SH-SY5Y (cell line): ENCODE data around the gene RELN.

ENCODE experiments used
- GATA2 ChIP-seq: IDR thresholded peaks from 2 replicates; pipeline ENCODE4 v1.6.1; 2011; ENCODE audit warnings: mild to moderate bottlenecking, low read depth, low read length
- GATA3 ChIP-seq: IDR thresholded peaks from 2 replicates; pipeline ENCODE4 v1.6.1; 2011; ENCODE audit warnings: low read depth, mild to moderate bottlenecking, low read length, moderate library complexity

Gene RELN

DNA sequence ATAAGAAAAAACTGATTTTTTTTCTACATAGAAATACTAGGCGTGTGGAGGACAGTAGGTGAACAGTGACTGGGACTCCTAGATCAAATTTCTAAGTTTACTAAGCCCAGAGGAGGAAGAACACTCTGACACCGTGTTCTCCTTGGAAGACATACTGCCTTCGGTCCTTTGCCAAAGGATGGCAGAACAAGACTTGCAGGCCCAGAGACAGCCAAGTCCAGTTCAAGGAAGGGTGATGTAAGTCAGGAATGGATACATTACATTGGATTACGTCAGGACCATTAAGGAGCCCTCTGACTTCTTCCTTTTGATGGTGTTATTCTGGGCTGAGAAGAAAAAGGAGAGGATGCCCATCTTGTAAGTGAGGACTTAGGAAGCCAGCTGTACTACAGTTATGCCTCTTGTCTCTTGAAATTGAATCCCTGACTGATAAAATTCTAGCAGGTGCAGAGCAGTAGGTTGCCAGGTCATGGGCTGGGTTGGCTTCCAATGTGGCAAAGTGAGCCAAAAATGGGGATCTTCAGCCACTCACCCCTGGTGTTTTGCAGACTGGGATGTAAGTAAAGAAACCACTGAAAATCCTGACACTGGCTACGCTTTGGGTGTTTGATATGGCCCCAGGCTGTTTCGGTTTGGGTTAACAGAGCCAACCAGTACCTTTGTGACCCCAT lies 45.1 kb downstream of the RELN start:
- TF ChIP-seq GATA2, result no peak
- TF ChIP-seq GATA3, result no peak

DNA sequence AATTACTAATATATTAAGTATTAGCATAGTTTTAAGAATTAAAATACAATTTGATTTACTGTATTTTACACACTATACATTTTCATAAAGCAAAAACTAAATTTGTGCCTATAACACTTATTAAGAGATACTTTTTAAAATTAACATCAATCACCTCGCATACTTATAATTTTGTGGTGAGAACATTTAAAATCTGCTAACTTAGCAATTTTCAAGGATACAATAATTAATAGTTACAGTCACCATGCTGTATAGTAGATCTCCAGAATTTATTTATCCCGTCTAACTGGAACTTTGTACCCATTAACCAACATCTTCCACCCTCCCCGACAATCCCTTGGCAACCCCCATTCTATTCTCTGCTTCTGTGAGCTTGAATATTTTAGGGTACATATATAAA lies 47.5 kb downstream of the RELN start:
- TF ChIP-seq GATA2 (no peak), GATA3 (no peak)

DNA sequence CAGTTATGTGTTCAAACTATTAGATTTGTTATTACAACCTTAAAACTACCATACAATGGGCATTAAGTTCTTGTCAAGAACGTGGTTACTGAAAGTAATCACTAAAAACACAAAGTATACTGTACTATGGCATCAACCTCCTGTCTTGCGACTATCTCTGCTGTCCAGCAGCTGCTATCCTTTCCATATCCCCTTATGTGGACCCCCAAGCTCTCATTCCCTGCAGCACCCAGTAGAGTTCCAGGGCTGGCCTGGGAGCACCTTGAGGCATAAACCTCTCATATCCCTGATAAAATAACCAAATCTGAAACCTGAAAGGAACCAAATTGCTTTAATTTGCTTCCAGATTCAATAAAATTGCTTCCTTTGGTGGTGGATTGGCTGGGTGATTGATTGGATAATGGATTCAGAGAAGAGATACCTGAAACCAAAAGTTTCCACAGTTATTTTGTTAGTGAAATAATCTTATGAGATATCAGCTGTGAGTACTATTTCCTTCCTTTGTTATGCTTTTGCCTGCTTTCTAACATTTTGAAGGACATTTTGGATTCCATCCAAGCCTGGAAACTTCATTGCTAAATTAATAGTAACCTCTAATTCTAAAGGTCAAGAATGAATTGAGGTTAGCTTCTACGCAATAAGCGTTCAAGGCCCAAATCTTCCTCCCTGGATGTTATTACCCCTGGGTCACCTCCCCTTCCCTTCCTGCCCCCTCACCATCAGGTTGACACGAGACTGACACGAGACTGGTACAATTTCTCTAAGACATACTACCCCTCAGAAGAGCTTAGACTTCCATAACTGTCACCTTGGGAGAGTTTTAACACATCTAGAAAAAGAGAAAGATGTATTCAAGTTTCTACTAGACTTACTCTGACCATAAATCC lies 48.8 kb downstream of the RELN start:
- TF ChIP-seq GATA3 (no peak), GATA2 (no peak)

DNA sequence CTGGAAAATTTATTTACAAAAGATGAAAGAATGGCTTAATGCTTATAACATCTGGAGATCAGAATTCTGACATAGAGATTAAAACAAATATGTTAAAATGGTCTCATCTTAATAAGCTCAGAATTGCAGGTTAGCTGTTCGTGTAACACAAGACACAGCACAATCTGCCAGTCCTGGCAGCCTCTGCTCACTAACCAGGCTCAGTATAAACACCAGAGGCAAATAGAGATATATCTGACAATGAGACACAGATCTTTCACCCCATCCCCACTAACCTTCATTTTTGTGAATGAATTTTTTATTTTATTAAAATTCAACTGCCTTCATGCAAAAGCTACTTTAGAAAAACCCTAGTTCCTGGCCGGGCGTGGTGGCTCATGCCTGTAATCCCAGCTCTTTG lies 51.8 kb downstream of the RELN start:
- TF ChIP-seq GATA3 (no peak), GATA2 (no peak)

DNA sequence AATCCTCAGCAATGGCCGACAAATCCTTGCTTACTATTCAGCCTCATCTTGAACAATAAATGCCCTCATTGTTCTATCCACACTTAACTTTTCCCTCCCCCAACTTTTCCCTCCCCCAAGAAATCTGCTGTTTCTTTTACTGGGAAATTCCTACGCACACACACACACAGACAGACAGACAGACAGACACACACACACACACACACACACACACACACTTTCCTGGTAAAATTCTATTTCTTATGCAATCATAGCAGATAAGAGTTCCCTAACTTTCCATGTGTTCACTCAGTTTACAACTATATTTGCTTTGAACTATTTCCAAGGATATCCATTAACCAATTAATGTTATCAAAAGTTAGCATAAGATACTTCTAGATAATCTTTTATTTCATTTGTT lies 52.9 kb downstream of the RELN start:
- TF ChIP-seq GATA3 (no peak), GATA2 (no peak)

DNA sequence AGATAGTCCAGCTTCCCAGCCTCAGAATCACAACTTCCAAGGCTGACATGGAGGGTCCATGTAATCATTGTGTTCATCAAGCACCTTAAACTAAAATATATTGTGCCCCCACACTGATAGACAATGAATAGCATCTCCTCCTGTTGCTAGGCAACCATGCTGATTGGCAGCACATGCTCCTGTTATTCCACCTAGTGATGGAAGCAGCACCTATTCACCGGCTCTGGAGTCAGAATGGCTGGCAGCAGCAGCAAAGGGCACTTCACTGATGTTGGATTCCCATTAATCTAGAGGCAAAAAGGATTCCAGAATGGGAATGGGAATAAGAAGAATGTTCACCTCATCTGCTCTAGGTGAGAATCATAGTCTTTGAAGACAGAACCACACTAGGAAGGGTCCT lies 55.0 kb downstream of the RELN start:
- TF ChIP-seq GATA3 (no peak), GATA2 (no peak)

DNA sequence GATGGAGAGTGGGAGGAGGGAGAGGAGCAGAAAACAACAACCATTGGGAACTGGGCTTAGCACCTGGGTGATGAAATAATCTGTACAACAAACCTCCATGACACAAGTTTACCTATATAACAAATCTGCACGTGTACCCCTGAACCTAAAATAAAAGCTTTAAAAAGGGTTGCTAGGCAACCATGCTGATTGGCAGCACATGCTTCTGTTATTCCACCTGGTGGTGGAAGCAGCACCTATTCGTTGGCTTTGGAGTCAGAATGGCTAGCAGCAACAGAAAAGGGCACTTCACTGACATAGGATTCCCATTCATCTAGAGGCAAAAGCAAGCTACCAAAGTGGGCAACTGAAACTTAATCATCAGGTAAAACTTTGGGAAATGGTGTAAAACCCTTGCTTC lies 57.1 kb downstream of the RELN start:
- no peak for TF ChIP-seq GATA3
- TF ChIP-seq GATA2, result no peak

DNA sequence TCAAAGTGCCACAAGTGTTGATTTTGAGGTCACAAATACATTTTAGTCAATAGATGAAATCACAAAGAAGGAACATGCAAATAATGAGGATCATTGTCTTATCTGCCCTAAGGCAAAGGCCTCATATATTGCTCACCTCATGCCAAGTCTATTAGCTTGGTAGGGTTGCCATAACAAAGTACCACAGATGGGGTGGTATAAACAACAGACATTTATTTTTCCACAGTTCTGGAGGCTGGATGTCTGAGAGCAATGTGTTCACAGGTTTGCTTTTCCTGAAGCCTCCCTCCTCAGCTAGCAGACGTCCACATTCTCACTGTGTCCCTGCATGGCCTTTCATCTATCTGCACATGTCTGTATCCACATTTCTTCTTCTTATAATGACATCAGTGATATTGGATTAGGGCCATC lies 59.6 kb downstream of the RELN start:
- TF ChIP-seq GATA3 (no peak), GATA2 (no peak)

DNA sequence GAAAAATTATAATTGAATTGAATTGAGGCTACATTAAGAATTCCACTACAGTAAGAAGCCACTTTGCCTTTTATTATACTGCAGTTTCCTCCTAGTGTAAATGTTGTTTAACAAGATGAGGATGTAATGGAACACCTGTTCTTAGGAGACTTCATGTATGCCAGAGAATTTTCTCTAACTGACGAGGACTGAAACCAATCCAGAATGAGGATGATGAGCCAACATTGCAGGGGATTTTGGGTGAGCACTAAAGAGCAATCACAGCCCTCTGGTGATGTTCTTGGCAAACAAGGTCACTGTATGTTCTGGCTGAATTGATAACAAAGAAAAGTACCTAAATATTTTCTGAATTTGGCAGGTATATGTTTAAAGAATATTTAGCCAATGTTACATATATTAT lies 60.9 kb downstream of the RELN start:
- TF ChIP-seq GATA2, result no peak
- TF ChIP-seq GATA3, result no peak

DNA sequence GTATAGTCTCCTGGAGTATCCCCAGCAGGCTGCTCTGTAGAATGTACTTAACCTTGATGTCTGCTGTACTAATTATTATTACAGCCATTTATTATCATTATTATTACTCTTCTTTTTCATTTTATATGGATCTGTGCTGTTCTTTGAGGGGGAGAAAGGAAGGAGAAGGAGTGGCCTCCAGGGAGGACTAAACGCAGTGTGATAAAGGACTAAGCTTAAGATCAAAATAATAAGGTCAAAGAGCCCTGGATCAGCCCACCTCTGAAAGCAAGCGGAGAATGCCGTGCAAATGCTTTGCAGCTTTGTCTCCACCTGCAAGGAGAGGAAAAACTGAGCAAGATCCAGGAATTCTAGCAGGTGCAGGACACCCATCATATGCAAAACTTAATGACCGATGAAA lies 65.3 kb downstream of the RELN start:
- TF ChIP-seq GATA2, result no peak
- no peak for TF ChIP-seq GATA3

DNA sequence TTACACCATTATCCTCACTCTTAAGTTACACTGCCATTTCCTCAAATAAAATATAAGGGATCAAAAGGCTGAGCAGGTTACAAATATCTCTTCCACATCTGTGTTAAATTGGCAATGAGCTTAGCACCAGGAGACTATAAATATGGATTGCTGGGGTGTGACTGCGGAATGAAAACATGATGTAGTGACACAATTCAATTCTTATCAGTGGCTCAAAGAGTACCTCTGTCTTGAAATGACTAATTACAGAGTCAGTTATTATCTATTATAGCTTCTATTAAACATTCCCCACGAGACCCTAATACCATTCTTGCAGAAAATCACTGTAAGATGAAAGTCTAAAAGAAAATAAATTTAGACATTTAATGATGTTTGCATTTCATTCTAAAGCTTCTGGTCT lies 67.1 kb downstream of the RELN start:
- TF ChIP-seq GATA3 (no peak), GATA2 (no peak)

DNA sequence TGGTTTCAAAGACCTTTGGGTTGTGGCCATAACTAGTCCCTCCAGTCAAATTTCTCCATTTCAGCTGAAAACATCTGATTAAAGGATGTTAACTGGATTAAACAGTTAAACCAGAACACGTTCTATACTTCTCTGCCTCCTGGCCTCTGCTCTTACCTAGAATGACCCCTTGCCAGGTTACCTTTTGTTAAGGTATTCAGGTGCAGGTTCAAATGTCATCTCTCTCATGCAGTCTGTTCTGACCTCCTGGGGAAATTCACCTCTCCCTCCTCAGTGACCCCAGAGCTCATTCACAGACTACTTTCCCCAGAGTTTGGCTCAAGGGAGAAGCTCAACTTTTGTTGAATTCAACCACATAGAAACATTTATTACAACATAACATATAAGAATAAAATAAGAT lies 67.8 kb downstream of the RELN start:
- TF ChIP-seq GATA2 (no peak), GATA3 (no peak)

DNA sequence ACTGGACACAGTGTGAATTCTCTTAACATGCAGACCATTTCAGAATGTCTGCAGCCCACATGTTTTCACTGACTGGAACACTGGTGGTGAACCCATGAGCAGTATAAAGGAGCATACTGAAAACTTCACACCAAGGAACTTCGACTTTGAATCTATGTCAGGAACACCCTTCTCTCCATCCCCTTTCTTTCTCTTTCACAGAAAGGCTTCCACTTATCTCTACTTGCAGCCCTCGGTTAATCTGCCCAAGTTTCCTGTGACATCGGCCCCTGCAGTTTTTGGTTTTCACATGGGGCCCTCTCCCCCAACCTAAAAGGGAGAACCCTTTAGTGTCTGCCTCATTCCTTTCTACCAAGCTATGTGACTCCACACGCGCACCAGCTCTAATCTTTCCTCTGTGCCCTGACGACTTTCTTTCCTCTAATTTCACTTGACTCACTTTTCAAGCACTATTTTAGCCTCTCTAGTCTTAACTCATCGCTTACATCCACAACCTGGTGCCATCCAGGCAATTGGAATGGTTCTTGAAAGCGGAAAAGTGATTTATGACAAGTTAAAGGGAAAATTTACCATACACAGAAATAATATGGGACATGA lies 70.1 kb downstream of the RELN start:
- TF ChIP-seq GATA2, result no peak
- TF ChIP-seq GATA3, result no peak

DNA sequence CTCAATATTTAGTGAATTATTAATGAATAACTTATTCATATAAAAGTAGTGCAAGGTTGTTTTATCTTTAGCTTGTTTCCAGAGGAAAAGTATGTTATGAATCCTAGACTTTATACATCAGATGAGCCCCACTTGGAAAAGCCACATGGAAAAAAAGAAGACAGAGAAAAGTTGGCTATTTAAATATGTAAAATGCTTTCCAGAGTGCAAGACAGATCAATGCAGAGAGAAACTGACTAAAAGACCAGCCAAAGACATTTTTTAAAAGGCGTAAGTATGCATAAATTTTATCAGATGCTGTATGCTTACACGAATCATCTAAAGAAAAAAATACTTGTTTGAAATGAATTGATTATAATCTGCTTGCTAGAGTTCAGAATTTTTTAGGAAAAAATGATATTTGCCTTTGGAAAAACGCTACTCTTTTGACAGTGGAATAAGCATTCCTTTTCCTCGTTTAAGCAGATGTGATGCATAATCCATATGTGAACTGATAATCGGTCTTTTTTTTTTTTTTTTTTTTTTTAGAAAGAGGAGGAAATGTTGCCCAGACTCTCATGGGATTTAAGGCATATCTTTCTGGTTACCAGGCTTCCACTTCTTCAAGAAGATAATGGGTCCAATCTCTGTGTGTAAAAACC lies 70.7 kb downstream of the RELN start:
- TF ChIP-seq GATA3 (no peak), GATA2 (no peak)
